Suprapubic skin (tissue), 4 donors: ENCODE data around the gene PIGO. TPM values are rescaled to one million over a fixed set of nuclear protein-coding genes. Genes with fewer than 3 reads are reported as not detected.

Experiments used
- DNase-seq, 2 donors: peaks; one replicate each; pipeline ENCODE4 v3.0.0-alpha.2; 2019; ENCODE audit warnings: low spot score in 2 of 2
- H3K27ac ChIP-seq: fragments of 200-600 bp; sonication (generic); one replicate; pipeline ENCODE4 v1.5.1; 2019
- H3K27me3 ChIP-seq: fragments of 200-600 bp; sonication (generic); one replicate; pipeline ENCODE4 v1.5.1; 2019
- H3K36me3 ChIP-seq: fragments of 200-600 bp; sonication (generic); one replicate; pipeline ENCODE4 v1.5.1; 2019
- H3K4me1 ChIP-seq: fragments of 200-600 bp; sonication (generic); one replicate; pipeline ENCODE4 v1.5.1; 2019
- H3K4me3 ChIP-seq: fragments of 200-600 bp; sonication (generic); one replicate; pipeline ENCODE4 v1.5.1; 2019; ENCODE audit warnings: mild to moderate bottlenecking
- H3K9me3 ChIP-seq: fragments of 200-600 bp; sonication (generic); one replicate; pipeline ENCODE4 v1.5.1; 2019
- EP300 ChIP-seq: sonication (generic); formaldehyde crosslinking; IDR thresholded peaks from one replicate; pipeline ENCODE4 v1.6.1; 2017; ENCODE audit warnings: antibody characterized with exemption
- POLR2A ChIP-seq, 2 donors: fragments of 450-650 bp; IDR thresholded peaks; one replicate each; pipeline ENCODE4 v1.6.1; 2017; ENCODE audit warnings: antibody characterized with exemption in 2 of 2, mild to moderate bottlenecking in 2 of 2, moderate library complexity in 2 of 2
- POLR2AphosphoS5 ChIP-seq, 3 donors: sonication (generic); formaldehyde crosslinking; IDR thresholded peaks; one replicate each; pipeline ENCODE4 v1.6.1; 2017; ENCODE audit warnings: antibody characterized with exemption in 3 of 3
- WGBS: methylation state at CpG from one replicate; pipeline ENCODE4 v1.1.5; 2018; 5-methylcytosine and 5-hydroxymethylcytosine counted together
- total RNA-seq, 4 donors: library from RNA; depleted of rRNA; stranded (reverse); fragments of >200 nt; gene quantifications; one replicate each; pipeline ENCODE4 v1.1.0, GENCODE V29; 2016
- TF ChIP-seq, protein P1 (sequence below), 2 donors: fragments of 200-600 bp in 1 of 2; fragments of 450-650 bp in 1 of 2; sonication (generic) in 1 of 2; IDR thresholded peaks; one replicate each; pipeline ENCODE4 v1.5.1; 2016 to 2019; ENCODE audit warnings: antibody characterized with exemption in 2 of 2, mild to moderate bottlenecking in 1 of 2, moderate library complexity in 1 of 2

The PIGO gene
- total RNA-seq, 4 donors from 2014 or later: 14.5 to 26.3 (median 23.1) TPM

DNA sequence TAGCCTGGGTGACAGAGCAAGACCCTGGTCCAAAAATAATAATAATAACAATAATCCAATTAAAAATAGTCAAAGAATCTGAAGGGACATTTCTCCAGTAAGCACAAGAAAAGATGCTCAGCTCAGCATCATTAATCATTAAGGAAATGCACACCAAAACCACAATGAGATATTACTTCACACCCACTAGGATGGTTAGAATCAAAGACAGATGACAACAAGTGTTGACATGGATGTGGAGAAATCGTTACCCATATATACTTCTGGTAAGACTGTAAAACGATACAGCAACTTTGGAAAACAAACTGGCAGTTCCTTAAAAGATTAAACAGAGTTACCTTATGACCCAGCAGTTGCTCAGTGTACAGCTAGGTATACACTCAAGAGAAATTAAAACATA is 11.3 kb downstream of the PIGO start:
- Histone ChIP-seq H3K27me3 (no peaks in the 10 kb centered on the region), H3K27ac (no peak overlapping the region), H3K4me3 (no peak overlapping the region), H3K4me1 (peaks cover 5% of the 10 kb centered on the region), H3K9me3 (no peaks in the 10 kb centered on the region), H3K36me3 (peaks cover 29% of the 10 kb centered on the region)
- no peak for TF ChIP-seq EP300
- TF ChIP-seq, protein P1, sequence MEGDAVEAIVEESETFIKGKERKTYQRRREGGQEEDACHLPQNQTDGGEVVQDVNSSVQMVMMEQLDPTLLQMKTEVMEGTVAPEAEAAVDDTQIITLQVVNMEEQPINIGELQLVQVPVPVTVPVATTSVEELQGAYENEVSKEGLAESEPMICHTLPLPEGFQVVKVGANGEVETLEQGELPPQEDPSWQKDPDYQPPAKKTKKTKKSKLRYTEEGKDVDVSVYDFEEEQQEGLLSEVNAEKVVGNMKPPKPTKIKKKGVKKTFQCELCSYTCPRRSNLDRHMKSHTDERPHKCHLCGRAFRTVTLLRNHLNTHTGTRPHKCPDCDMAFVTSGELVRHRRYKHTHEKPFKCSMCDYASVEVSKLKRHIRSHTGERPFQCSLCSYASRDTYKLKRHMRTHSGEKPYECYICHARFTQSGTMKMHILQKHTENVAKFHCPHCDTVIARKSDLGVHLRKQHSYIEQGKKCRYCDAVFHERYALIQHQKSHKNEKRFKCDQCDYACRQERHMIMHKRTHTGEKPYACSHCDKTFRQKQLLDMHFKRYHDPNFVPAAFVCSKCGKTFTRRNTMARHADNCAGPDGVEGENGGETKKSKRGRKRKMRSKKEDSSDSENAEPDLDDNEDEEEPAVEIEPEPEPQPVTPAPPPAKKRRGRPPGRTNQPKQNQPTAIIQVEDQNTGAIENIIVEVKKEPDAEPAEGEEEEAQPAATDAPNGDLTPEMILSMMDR (IDR thresholded peaks at IDR 0.05): no peak
- no peak for TF ChIP-seq POLR2AphosphoS5 (IDR thresholded peaks at IDR 0.05)
- no peak for TF ChIP-seq POLR2A (IDR thresholded peaks at IDR 0.05)
- no peak for DNase-seq
- WGBS: 79% methylated on average over 2 of the region's 2 CpGs

GRCh38 chr9:35079426-35080341 is 16.7 kb downstream of the PIGO start, which contains the start of gene FANCG:
Gene FANCG (minus strand): TSS chr9:35079942. CDS start chr9:35079524, 418 bp downstream.
- Histone ChIP-seq H3K27me3 (no peaks in the 10 kb centered on the region), H3K9me3 (no peaks in the 10 kb centered on the region), H3K4me1 (peaks cover 21% of the 10 kb centered on the region), H3K4me3 (peak within 1 kb of the TSS; percentile 72), H3K27ac (peak within 1 kb of the TSS; percentile 41), H3K36me3 (no peaks in the 10 kb centered on the region)
- whole genome bisulfite sequencing: under 1% methylated on average over 48 of the region's 67 CpGs
- TF ChIP-seq, protein P1 (IDR thresholded peaks at IDR 0.05): no peak
- peak in 2 of 3 donors; percentile 40 to 62 for TF ChIP-seq POLR2AphosphoS5 (IDR thresholded peaks at IDR 0.05)
- peak; percentile 92 to 95 for DNase-seq

- H3K4me1 ChIP-seq: peaks cover 21% of the 10 kb centered on the region
- no peaks in the 10 kb centered on the region for H3K27me3 ChIP-seq
- H3K4me3 ChIP-seq: peak overlapping the region; percentile 72
- TF ChIP-seq POLR2AphosphoS5 (IDR thresholded peaks at IDR 0.05) (no peak), POLR2A (IDR thresholded peaks at IDR 0.05) (no peak), EP300 (no peak)
- TF ChIP-seq, protein P1 (IDR thresholded peaks at IDR 0.05): no peak
- WGBS: 5% methylated on average over 10 of the region's 10 CpGs
- no peaks in the 10 kb centered on the region for H3K36me3 ChIP-seq
- no peaks in the 10 kb centered on the region for H3K9me3 ChIP-seq
- no peak for DNase-seq
- peak overlapping the region; percentile 41 for H3K27ac ChIP-seq
Observed at GRCh38 chr9:35079041-35079425, 17.4 kb downstream of the PIGO start.

GRCh38 chr9:35078066-35078465 is 18.3 kb downstream of the PIGO start:
- Histone ChIP-seq H3K9me3 (no peaks in the 10 kb centered on the region), H3K36me3 (no peaks in the 10 kb centered on the region), H3K4me3 (no peak overlapping the region), H3K27ac (no peak overlapping the region), H3K4me1 (peaks cover 23% of the 10 kb centered on the region), H3K27me3 (no peaks in the 10 kb centered on the region)
- 55% methylated on average over 2 of the region's 4 CpGs for WGBS
- TF ChIP-seq POLR2A (IDR thresholded peaks at IDR 0.05) (no peak), EP300 (no peak), POLR2AphosphoS5 (IDR thresholded peaks at IDR 0.05) (no peak)
- TF ChIP-seq, protein P1 (IDR thresholded peaks at IDR 0.05): no peak
- no peak for DNase-seq

GRCh38 chr9:35076848-35077247 is 19.5 kb downstream of the PIGO start:
- WGBS: 100% methylated on average over 4 of the region's 4 CpGs
- Histone ChIP-seq H3K27ac (no peak overlapping the region), H3K4me3 (no peak overlapping the region), H3K9me3 (no peaks in the 10 kb centered on the region), H3K27me3 (no peaks in the 10 kb centered on the region), H3K4me1 (peaks cover 26% of the 10 kb centered on the region), H3K36me3 (no peaks in the 10 kb centered on the region)
- no peak for DNase-seq
- TF ChIP-seq POLR2A (IDR thresholded peaks at IDR 0.05) (no peak), EP300 (no peak), POLR2AphosphoS5 (IDR thresholded peaks at IDR 0.05) (no peak)
- TF ChIP-seq, protein P1 (IDR thresholded peaks at IDR 0.05): no peak
